WTC11 (cell line): ENCODE data around the gene SST. TPM values are rescaled to one million over a fixed set of nuclear protein-coding genes. Genes with fewer than 3 reads are reported as not detected.

Experiments
- CREM ChIP-seq: sonication (generic); formaldehyde crosslinking; IDR thresholded peaks from 2 replicates; pipeline ENCODE4 v1.8.1; 2022; ENCODE audit warnings: mild to moderate bottlenecking, missing genetic modification reagents, moderate library complexity
- EMX1 ChIP-seq: fragments of 250-450 bp; sonication (Bioruptor Pico); IDR thresholded peaks from 2 replicates; pipeline ENCODE4 v1.8.0; 2021; ENCODE audit warnings: mild to moderate bottlenecking
- FOXP1 ChIP-seq: sonication (generic); formaldehyde crosslinking; IDR thresholded peaks from 2 replicates; pipeline ENCODE4 v1.8.0; 2022; ENCODE audit warnings: missing genetic modification reagents, mild to moderate bottlenecking, moderate library complexity, borderline replicate concordance
- GRHL2 ChIP-seq: fragments of 250-450 bp; sonication (Bioruptor Pico); IDR thresholded peaks from 2 replicates; pipeline ENCODE4 v1.8.0; 2022; ENCODE audit warnings: mild to moderate bottlenecking, moderate library complexity; ENCODE audit not compliant: insufficient replicate concordance, severe bottlenecking
- HMGXB4 ChIP-seq: sonication (generic); formaldehyde crosslinking; IDR thresholded peaks from 2 replicates; pipeline ENCODE4 v1.8.1; 2023; ENCODE audit warnings: mild to moderate bottlenecking, moderate library complexity, missing genetic modification reagents
- IRF2 ChIP-seq: sonication (generic); formaldehyde crosslinking; IDR thresholded peaks from 2 replicates; pipeline ENCODE4 v1.8.0; 2022; ENCODE audit warnings: low read depth, missing genetic modification reagents, borderline replicate concordance
- JUN ChIP-seq: sonication (generic); formaldehyde crosslinking; IDR thresholded peaks from 2 replicates; pipeline ENCODE4 v1.8.0; 2023; ENCODE audit warnings: mild to moderate bottlenecking, missing genetic modification reagents
- KAT7 ChIP-seq: sonication (generic); formaldehyde crosslinking; IDR thresholded peaks from 2 replicates; pipeline ENCODE4 v1.8.1; 2023; ENCODE audit warnings: missing genetic modification reagents, mild to moderate bottlenecking, borderline replicate concordance
- NR1H2 ChIP-seq: sonication (generic); formaldehyde crosslinking; IDR thresholded peaks from 2 replicates; pipeline ENCODE4 v1.9.0; 2021; ENCODE audit warnings: mild to moderate bottlenecking, moderate library complexity, missing genetic modification reagents
- RORB ChIP-seq: fragments of 250-450 bp; sonication (Bioruptor Pico); IDR thresholded peaks from 2 replicates; pipeline ENCODE4 v1.9.0; 2021; ENCODE audit warnings: mild to moderate bottlenecking
- SOX15 ChIP-seq: fragments of 250-450 bp; sonication (Bioruptor Pico); IDR thresholded peaks from 2 replicates; pipeline ENCODE4 v1.9.0; 2021; ENCODE audit warnings: mild to moderate bottlenecking
- SP1 ChIP-seq: sonication (generic); formaldehyde crosslinking; conservative IDR thresholded peaks from 2 replicates; pipeline ENCODE4 v1.8.1; 2022; ENCODE audit warnings: missing genetic modification reagents
- TCF7 ChIP-seq: sonication (generic); formaldehyde crosslinking; IDR thresholded peaks from 2 replicates; pipeline ENCODE4 v1.8.0; 2022; ENCODE audit warnings: mild to moderate bottlenecking, low read depth, missing genetic modification reagents, moderate library complexity
- TEAD1 ChIP-seq: sonication (generic); formaldehyde crosslinking; IDR thresholded peaks from 2 replicates; pipeline ENCODE4 v1.8.0; 2022; ENCODE audit warnings: mild to moderate bottlenecking, missing genetic modification reagents
- TEAD4 ChIP-seq: sonication (generic); formaldehyde crosslinking; IDR thresholded peaks from 2 replicates; pipeline ENCODE4 v1.8.0; 2022; ENCODE audit warnings: mild to moderate bottlenecking, missing genetic modification reagents
- USF1 ChIP-seq: sonication (generic); formaldehyde crosslinking; IDR thresholded peaks from 2 replicates; pipeline ENCODE4 v1.8.0; 2022; ENCODE audit warnings: mild to moderate bottlenecking, missing genetic modification reagents
- ZNF121 ChIP-seq: sonication (generic); formaldehyde crosslinking; IDR thresholded peaks from 2 replicates; pipeline ENCODE4 v1.8.0; 2023; ENCODE audit warnings: missing genetic modification reagents
- ZNF232 ChIP-seq: sonication (generic); formaldehyde crosslinking; IDR thresholded peaks from 2 replicates; pipeline ENCODE4 v1.8.0; 2022; ENCODE audit warnings: mild to moderate bottlenecking, missing genetic modification reagents
- ZNF396 ChIP-seq: fragments of 250-450 bp; sonication (Bioruptor Pico); IDR thresholded peaks from 2 replicates; pipeline ENCODE4 v1.8.0; 2021; ENCODE audit warnings: mild to moderate bottlenecking, moderate library complexity, borderline replicate concordance
- ZNF423 ChIP-seq: fragments of 250-450 bp; sonication (Bioruptor Pico); IDR thresholded peaks from 2 replicates; pipeline ENCODE4 v2.1.2; 2022; ENCODE audit warnings: mild to moderate bottlenecking, moderate library complexity
- ZNF671 ChIP-seq: fragments of 250-450 bp; sonication (Bioruptor Pico); IDR thresholded peaks from 2 replicates; pipeline ENCODE4 v1.8.0; 2021; ENCODE audit warnings: mild to moderate bottlenecking
- total RNA-seq: library from RNA; stranded (reverse); gene quantifications from 3 replicates; pipeline ENCODE4 v1.2.3, GENCODE V29; 2021
- TF ChIP-seq, protein P1 (sequence below): fragments of 250-450 bp; sonication (Bioruptor Pico); IDR thresholded peaks from 2 replicates; pipeline ENCODE4 v1.9.0; 2021; ENCODE audit warnings: mild to moderate bottlenecking, borderline replicate concordance
- TF ChIP-seq, protein P2 (sequence below): sonication (generic); formaldehyde crosslinking; IDR thresholded peaks from 2 replicates; pipeline ENCODE4 v1.8.1; 2022; ENCODE audit warnings: mild to moderate bottlenecking, moderate library complexity, missing genetic modification reagents
- TF ChIP-seq, protein P3 (sequence below): sonication (generic); formaldehyde crosslinking; conservative IDR thresholded peaks from 2 replicates; pipeline ENCODE4 v1.8.1; 2022; ENCODE audit warnings: mild to moderate bottlenecking, missing genetic modification reagents
- TF ChIP-seq, protein P4 (sequence below): sonication (generic); formaldehyde crosslinking; IDR thresholded peaks from 2 replicates; pipeline ENCODE4 v1.8.1; 2023; ENCODE audit warnings: mild to moderate bottlenecking, missing genetic modification reagents
- TF ChIP-seq, protein P5 (sequence below): fragments of 200-600 bp; IDR thresholded peaks from 2 replicates; pipeline ENCODE4 v1.8.0; 2022; ENCODE audit warnings: antibody characterized with exemption
- TF ChIP-seq, protein P6 (sequence below): sonication (generic); formaldehyde crosslinking; IDR thresholded peaks from 2 replicates; pipeline ENCODE4 v1.8.1; 2023; ENCODE audit warnings: mild to moderate bottlenecking, missing genetic modification reagents, moderate library complexity

SST gene
- total RNA-seq, 1 experiment from 2014 or later, result 0.70 TPM

DNA sequence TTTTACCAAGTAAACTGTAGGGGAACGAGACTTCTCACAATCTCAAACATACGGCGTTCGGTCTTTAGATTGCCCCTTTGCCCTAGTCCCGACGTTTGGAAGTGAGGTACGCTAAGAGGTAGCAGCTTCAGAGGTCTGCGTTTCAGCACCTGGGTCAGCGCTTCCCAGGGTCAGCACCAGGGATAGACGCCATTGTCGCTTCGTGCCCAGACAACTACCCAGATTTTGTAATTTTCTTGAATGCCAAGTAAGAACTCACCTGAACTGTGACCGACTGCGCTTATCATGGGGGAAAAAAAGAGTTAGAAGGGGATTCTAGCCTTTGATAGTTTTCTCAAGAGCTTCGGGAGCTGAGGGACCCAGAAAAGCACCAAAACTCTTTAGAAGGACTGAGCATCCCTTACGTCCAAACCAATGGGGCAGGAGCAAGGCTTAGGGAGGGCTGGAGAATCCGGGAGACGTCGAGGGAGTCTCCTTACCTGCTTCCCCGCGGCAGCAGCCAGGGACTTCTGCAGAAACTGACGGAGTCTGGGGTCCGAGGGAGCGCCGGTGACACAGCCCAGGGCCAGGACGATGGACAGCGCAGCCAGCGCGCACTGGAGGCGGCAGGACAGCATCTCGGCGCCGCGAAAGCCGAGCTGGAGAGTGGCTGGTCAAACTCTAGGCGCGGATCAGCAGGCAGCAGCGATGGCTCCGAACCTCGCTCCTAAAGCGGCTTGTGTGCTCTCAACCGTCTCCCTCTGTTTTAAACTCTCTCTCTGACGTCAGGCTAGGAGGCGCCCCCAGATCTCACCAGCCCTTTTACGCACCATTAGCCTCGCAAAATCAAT lies at the start of gene SST (continued):
- TF ChIP-seq, protein P1, sequence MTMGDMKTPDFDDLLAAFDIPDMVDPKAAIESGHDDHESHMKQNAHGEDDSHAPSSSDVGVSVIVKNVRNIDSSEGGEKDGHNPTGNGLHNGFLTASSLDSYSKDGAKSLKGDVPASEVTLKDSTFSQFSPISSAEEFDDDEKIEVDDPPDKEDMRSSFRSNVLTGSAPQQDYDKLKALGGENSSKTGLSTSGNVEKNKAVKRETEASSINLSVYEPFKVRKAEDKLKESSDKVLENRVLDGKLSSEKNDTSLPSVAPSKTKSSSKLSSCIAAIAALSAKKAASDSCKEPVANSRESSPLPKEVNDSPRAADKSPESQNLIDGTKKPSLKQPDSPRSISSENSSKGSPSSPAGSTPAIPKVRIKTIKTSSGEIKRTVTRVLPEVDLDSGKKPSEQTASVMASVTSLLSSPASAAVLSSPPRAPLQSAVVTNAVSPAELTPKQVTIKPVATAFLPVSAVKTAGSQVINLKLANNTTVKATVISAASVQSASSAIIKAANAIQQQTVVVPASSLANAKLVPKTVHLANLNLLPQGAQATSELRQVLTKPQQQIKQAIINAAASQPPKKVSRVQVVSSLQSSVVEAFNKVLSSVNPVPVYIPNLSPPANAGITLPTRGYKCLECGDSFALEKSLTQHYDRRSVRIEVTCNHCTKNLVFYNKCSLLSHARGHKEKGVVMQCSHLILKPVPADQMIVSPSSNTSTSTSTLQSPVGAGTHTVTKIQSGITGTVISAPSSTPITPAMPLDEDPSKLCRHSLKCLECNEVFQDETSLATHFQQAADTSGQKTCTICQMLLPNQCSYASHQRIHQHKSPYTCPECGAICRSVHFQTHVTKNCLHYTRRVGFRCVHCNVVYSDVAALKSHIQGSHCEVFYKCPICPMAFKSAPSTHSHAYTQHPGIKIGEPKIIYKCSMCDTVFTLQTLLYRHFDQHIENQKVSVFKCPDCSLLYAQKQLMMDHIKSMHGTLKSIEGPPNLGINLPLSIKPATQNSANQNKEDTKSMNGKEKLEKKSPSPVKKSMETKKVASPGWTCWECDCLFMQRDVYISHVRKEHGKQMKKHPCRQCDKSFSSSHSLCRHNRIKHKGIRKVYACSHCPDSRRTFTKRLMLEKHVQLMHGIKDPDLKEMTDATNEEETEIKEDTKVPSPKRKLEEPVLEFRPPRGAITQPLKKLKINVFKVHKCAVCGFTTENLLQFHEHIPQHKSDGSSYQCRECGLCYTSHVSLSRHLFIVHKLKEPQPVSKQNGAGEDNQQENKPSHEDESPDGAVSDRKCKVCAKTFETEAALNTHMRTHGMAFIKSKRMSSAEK (CRISPR knock-in tag), result no peak
- TF ChIP-seq ZNF423 (CRISPR knock-in tag) (no peak), IRF2 (CRISPR knock-in tag) (peak; percentile 77; the same call in 1 of the 2 replicates), SOX15 (CRISPR knock-in tag) (no peak), ZNF671 (CRISPR knock-in tag) (no peak), ZNF121 (CRISPR knock-in tag) (peak; percentile 70; the same call in 1 of the 2 replicates), JUN (CRISPR knock-in tag) (peak; percentile 99), CREM (CRISPR knock-in tag) (peak; percentile 87), HMGXB4 (CRISPR knock-in tag) (peak; percentile 49; the same call in 1 of the 2 replicates), SP1 (CRISPR knock-in tag) (peak; percentile 63; the same call in 1 of the 2 replicates), NR1H2 (peak; percentile 89; the same call in 1 of the 2 replicates), USF1 (CRISPR knock-in tag) (peak; percentile 84), KAT7 (CRISPR knock-in tag) (peak; percentile 93; the same call in 1 of the 2 replicates), TEAD4 (peak; percentile 97), GRHL2 (CRISPR knock-in tag) (no peak), EMX1 (CRISPR knock-in tag) (no peak), TEAD1 (CRISPR knock-in tag) (peak; percentile 98), FOXP1 (CRISPR knock-in tag) (peak; percentile 98), RORB (no peak), ZNF396 (CRISPR knock-in tag) (no peak; the same call in none of the 2 replicates), TCF7 (CRISPR knock-in tag) (peak; percentile 96), ZNF232 (CRISPR knock-in tag) (peak; percentile 98)
- TF ChIP-seq, protein P2, sequence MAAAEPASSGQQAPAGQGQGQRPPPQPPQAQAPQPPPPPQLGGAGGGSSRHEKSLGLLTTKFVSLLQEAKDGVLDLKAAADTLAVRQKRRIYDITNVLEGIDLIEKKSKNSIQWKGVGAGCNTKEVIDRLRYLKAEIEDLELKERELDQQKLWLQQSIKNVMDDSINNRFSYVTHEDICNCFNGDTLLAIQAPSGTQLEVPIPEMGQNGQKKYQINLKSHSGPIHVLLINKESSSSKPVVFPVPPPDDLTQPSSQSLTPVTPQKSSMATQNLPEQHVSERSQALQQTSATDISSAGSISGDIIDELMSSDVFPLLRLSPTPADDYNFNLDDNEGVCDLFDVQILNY (CRISPR knock-in tag), result peak; percentile 80; the same call in 1 of the 2 replicates
- TF ChIP-seq, protein P3, sequence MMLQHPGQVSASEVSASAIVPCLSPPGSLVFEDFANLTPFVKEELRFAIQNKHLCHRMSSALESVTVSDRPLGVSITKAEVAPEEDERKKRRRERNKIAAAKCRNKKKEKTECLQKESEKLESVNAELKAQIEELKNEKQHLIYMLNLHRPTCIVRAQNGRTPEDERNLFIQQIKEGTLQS (CRISPR knock-in tag), result no peak
- TF ChIP-seq, protein P4, sequence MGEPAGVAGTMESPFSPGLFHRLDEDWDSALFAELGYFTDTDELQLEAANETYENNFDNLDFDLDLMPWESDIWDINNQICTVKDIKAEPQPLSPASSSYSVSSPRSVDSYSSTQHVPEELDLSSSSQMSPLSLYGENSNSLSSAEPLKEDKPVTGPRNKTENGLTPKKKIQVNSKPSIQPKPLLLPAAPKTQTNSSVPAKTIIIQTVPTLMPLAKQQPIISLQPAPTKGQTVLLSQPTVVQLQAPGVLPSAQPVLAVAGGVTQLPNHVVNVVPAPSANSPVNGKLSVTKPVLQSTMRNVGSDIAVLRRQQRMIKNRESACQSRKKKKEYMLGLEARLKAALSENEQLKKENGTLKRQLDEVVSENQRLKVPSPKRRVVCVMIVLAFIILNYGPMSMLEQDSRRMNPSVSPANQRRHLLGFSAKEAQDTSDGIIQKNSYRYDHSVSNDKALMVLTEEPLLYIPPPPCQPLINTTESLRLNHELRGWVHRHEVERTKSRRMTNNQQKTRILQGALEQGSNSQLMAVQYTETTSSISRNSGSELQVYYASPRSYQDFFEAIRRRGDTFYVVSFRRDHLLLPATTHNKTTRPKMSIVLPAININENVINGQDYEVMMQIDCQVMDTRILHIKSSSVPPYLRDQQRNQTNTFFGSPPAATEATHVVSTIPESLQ, result no peak
- TF ChIP-seq, protein P5, sequence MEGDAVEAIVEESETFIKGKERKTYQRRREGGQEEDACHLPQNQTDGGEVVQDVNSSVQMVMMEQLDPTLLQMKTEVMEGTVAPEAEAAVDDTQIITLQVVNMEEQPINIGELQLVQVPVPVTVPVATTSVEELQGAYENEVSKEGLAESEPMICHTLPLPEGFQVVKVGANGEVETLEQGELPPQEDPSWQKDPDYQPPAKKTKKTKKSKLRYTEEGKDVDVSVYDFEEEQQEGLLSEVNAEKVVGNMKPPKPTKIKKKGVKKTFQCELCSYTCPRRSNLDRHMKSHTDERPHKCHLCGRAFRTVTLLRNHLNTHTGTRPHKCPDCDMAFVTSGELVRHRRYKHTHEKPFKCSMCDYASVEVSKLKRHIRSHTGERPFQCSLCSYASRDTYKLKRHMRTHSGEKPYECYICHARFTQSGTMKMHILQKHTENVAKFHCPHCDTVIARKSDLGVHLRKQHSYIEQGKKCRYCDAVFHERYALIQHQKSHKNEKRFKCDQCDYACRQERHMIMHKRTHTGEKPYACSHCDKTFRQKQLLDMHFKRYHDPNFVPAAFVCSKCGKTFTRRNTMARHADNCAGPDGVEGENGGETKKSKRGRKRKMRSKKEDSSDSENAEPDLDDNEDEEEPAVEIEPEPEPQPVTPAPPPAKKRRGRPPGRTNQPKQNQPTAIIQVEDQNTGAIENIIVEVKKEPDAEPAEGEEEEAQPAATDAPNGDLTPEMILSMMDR, result no peak
- TF ChIP-seq, protein P6, sequence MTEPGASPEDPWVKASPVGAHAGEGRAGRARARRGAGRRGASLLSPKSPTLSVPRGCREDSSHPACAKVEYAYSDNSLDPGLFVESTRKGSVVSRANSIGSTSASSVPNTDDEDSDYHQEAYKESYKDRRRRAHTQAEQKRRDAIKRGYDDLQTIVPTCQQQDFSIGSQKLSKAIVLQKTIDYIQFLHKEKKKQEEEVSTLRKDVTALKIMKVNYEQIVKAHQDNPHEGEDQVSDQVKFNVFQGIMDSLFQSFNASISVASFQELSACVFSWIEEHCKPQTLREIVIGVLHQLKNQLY, result no peak; the same call in 1 of the 2 replicates
